Loucy (cell line): ENCODE measurements around the gene APC2.

ENCODE experiments used
- H2AFZ ChIP-seq: fragments of 200-600 bp; sonication (generic); 2 replicates; pipeline ENCODE4 v1.6.0; 2016; ENCODE audit warnings: antibody characterized with exemption, mild to moderate bottlenecking, low read length, moderate library complexity
- H3F3A ChIP-seq: fragments of 200-600 bp; 2 replicates; pipeline ENCODE4 v1.6.0; 2016; ENCODE audit warnings: antibody characterized with exemption, low read depth, mild to moderate bottlenecking
- H3K27me3 ChIP-seq: fragments of 200-600 bp; sonication (generic); 2 replicates; pipeline ENCODE4 v1.6.1; 2014; ENCODE audit warnings: low read length, mild to moderate bottlenecking; ENCODE audit not compliant: insufficient read depth, poor library complexity, severe bottlenecking
- H3K36me3 ChIP-seq: fragments of 200-600 bp; sonication (generic); 2 replicates; pipeline ENCODE4 v1.6.1; 2016; ENCODE audit warnings: low read length; ENCODE audit not compliant: insufficient read depth
- H3K4me1 ChIP-seq: fragments of 200-600 bp; sonication (generic); 2 replicates; pipeline ENCODE4 v1.5.1; 2014; ENCODE audit warnings: low read length, mild to moderate bottlenecking; ENCODE audit not compliant: insufficient read depth, poor library complexity, severe bottlenecking
- H3K4me2 ChIP-seq: fragments of 200-600 bp; sonication (generic); 2 replicates; pipeline ENCODE4 v1.6.0; 2014; ENCODE audit warnings: antibody characterized with exemption, low read length, low read depth, mild to moderate bottlenecking; ENCODE audit not compliant: poor library complexity, severe bottlenecking
- H3K4me3 ChIP-seq: fragments of 200-600 bp; sonication (generic); 2 replicates; pipeline ENCODE4 v1.5.1; 2014; ENCODE audit warnings: low read length, mild to moderate bottlenecking, mixed read lengths; ENCODE audit not compliant: poor library complexity, severe bottlenecking
- H3K79me2 ChIP-seq: fragments of 200-600 bp; sonication (generic); 2 replicates; pipeline ENCODE4 v1.6.1; 2014; ENCODE audit warnings: low read length; ENCODE audit not compliant: insufficient read depth
- H3K9ac ChIP-seq: fragments of 200-600 bp; sonication (generic); 2 replicates; pipeline ENCODE4 v1.6.0; 2014; ENCODE audit warnings: mild to moderate bottlenecking, low read depth, low read length, moderate library complexity; ENCODE audit not compliant: poor library complexity, severe bottlenecking
- H3K9me2 ChIP-seq: fragments of 200-600 bp; sonication (generic); replicated peaks from 2 replicates; pipeline ENCODE4 v1.6.1; 2016; ENCODE audit warnings: low read depth, low read length, mixed read lengths
- H3K9me3 ChIP-seq: fragments of 200-600 bp; sonication (generic); 2 replicates; pipeline ENCODE4 v1.6.1; 2014; ENCODE audit warnings: mild to moderate bottlenecking, antibody characterized with exemption, low read length, low read depth; ENCODE audit not compliant: insufficient read depth
- H4K20me1 ChIP-seq: fragments of 200-600 bp; sonication (generic); 2 replicates; pipeline ENCODE4 v1.6.0; 2014; ENCODE audit warnings: antibody characterized with exemption, low read length, mild to moderate bottlenecking; ENCODE audit not compliant: insufficient read depth, poor library complexity, severe bottlenecking
- CTCF ChIP-seq: fragments of 200-600 bp; sonication (generic); conservative IDR thresholded peaks from 2 replicates; pipeline ENCODE4 v1.5.1; 2014; ENCODE audit warnings: mild to moderate bottlenecking, antibody characterized with exemption, low read length
- EZH2phosphoT487 ChIP-seq: fragments of 200-600 bp; IDR thresholded peaks from 2 replicates; pipeline ENCODE4 v1.6.1; 2018; ENCODE audit warnings: antibody characterized with exemption, mild to moderate bottlenecking, moderate library complexity, borderline replicate concordance

APC2 gene

GRCh38 chr19:1521636-1522035 is 71.7 kb downstream of the APC2 start:
- no peak overlapping the region for H3K9ac ChIP-seq
- no peak overlapping the region for H2AFZ ChIP-seq
- no peaks in the 10 kb centered on the region for H3K9me2 ChIP-seq
- no peaks in the 10 kb centered on the region for H4K20me1 ChIP-seq
- H3K36me3 ChIP-seq: no peaks in the 10 kb centered on the region
- H3K27me3 ChIP-seq: no peaks in the 10 kb centered on the region
- H3K79me2 ChIP-seq: no peaks in the 10 kb centered on the region
- H3K9me3 ChIP-seq: no peaks in the 10 kb centered on the region
- H3K4me3 ChIP-seq: no peak overlapping the region
- no peaks in the 10 kb centered on the region for H3K4me1 ChIP-seq
- no peaks in the 10 kb centered on the region for H3F3A ChIP-seq
- no peak overlapping the region for H3K4me2 ChIP-seq
- TF ChIP-seq CTCF (no peak), EZH2phosphoT487 (no peak)

- Histone ChIP-seq H4K20me1 (no peaks in the 10 kb centered on the region), H3K27me3 (no peaks in the 10 kb centered on the region), H3F3A (no peaks in the 10 kb centered on the region), H3K4me1 (no peaks in the 10 kb centered on the region), H2AFZ (no peak overlapping the region), H3K4me2 (no peak overlapping the region), H3K79me2 (no peaks in the 10 kb centered on the region), H3K9ac (no peak overlapping the region), H3K4me3 (no peak overlapping the region), H3K9me2 (no peaks in the 10 kb centered on the region), H3K9me3 (no peaks in the 10 kb centered on the region), H3K36me3 (no peaks in the 10 kb centered on the region)
- no peak for TF ChIP-seq CTCF
- TF ChIP-seq EZH2phosphoT487: no peak
Measured at GRCh38 chr19:1522061-1522460, 72.1 kb downstream of the APC2 start.

GRCh38 chr19:1522838-1523237 is 72.9 kb downstream of the APC2 start:
- H3K4me1 ChIP-seq: no peaks in the 10 kb centered on the region
- TF ChIP-seq EZH2phosphoT487 (no peak), CTCF (no peak)
- no peak overlapping the region for H3K4me2 ChIP-seq

More at GRCh38 chr19:1522838-1523237, 72.9 kb downstream of the APC2 start:
- no peak overlapping the region for H3K4me3 ChIP-seq
- H2AFZ ChIP-seq: no peak overlapping the region
- no peaks in the 10 kb centered on the region for H3K9me2 ChIP-seq
- H3K36me3 ChIP-seq: no peaks in the 10 kb centered on the region
- H3F3A ChIP-seq: no peaks in the 10 kb centered on the region
- no peaks in the 10 kb centered on the region for H3K9me3 ChIP-seq
- no peak overlapping the region for H3K9ac ChIP-seq
- no peaks in the 10 kb centered on the region for H3K79me2 ChIP-seq
- H3K27me3 ChIP-seq: no peaks in the 10 kb centered on the region
- no peaks in the 10 kb centered on the region for H4K20me1 ChIP-seq
